ENCODE measurements around the gene CTR9.

Gene CTR9

GRCh38 chr11:10829139-10829538 lies 78.1 kb downstream of the CTR9 start:
- DNase-seq: no peak
